Measurements from ENCODE around the gene MOB1B. TPM values are rescaled to one million over a fixed set of nuclear protein-coding genes. Genes with fewer than 3 reads are reported as not detected.

MOB1B gene
- total and polyA plus RNA-seq, 10 of the 15 experiments (the other 5 are each of a cell fraction or from before 2014, with no cell fraction given) = 1.9 to 11.4 (median 6.1) TPM

- TF ChIP-seq, protein P1, sequence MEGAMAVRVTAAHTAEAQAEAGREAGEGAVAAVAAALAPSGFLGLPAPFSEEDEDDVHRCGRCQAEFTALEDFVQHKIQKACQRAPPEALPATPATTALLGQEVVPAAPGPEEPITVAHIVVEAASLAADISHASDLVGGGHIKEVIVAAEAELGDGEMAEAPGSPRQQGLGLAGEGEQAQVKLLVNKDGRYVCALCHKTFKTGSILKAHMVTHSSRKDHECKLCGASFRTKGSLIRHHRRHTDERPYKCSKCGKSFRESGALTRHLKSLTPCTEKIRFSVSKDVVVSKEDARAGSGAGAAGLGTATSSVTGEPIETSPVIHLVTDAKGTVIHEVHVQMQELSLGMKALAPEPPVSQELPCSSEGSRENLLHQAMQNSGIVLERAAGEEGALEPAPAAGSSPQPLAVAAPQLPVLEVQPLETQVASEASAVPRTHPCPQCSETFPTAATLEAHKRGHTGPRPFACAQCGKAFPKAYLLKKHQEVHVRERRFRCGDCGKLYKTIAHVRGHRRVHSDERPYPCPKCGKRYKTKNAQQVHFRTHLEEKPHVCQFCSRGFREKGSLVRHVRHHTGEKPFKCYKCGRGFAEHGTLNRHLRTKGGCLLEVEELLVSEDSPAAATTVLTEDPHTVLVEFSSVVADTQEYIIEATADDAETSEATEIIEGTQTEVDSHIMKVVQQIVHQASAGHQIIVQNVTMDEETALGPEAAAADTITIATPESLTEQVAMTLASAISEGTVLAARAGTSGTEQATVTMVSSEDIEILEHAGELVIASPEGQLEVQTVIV (IDR thresholded peaks at IDR 0.05; ENCODE audit: borderline replicate concordance, partially characterized antibody) = no peak
- TF ChIP-seq, protein P2, sequence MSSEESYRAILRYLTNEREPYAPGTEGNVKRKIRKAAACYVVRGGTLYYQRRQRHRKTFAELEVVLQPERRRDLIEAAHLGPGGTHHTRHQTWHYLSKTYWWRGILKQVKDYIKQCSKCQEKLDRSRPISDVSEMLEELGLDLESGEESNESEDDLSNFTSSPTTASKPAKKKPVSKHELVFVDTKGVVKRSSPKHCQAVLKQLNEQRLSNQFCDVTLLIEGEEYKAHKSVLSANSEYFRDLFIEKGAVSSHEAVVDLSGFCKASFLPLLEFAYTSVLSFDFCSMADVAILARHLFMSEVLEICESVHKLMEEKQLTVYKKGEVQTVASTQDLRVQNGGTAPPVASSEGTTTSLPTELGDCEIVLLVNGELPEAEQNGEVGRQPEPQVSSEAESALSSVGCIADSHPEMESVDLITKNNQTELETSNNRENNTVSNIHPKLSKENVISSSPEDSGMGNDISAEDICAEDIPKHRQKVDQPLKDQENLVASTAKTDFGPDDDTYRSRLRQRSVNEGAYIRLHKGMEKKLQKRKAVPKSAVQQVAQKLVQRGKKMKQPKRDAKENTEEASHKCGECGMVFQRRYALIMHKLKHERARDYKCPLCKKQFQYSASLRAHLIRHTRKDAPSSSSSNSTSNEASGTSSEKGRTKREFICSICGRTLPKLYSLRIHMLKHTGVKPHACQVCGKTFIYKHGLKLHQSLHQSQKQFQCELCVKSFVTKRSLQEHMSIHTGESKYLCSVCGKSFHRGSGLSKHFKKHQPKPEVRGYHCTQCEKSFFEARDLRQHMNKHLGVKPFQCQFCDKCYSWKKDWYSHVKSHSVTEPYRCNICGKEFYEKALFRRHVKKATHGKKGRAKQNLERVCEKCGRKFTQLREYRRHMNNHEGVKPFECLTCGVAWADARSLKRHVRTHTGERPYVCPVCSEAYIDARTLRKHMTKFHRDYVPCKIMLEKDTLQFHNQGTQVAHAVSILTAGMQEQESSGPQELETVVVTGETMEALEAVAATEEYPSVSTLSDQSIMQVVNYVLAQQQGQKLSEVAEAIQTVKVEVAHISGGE (CRISPR knock-in tag; IDR thresholded peaks at IDR 0.05) = no peak
- TF ChIP-seq NR2C1 (IDR thresholded peaks at IDR 0.05) (no peak), POLR2A (IDR thresholded peaks at IDR 0.05; ENCODE audit: low read depth, low read length) (no peak), NR2C2 (IDR thresholded peaks at IDR 0.05; ENCODE audit: borderline replicate concordance, control insufficient read depth, insufficient read length, low read depth) (no peak), KDM1A (IDR thresholded peaks at IDR 0.05; ENCODE audit: borderline replicate concordance) (no peak), RELA (IDR thresholded peaks at IDR 0.05; ENCODE audit: borderline replicate concordance, partially characterized antibody) (no peak), CBX3 (IDR thresholded peaks at IDR 0.05; ENCODE audit: borderline replicate concordance, low read depth) (no peak), ZBED1 (IDR thresholded peaks at IDR 0.05; ENCODE audit: borderline replicate concordance) (peak; percentile 70; the same call in 1 of the 2 replicates), SRF (IDR thresholded peaks at IDR 0.05; ENCODE audit: low read depth in 2 of 2, low read length in 2 of 2) (no peak), TAF1 (IDR thresholded peaks at IDR 0.05; ENCODE audit: borderline replicate concordance, low read depth, low read length) (no peak), ELK1 (IDR thresholded peaks at IDR 0.05; ENCODE audit: low read depth, low read length) (no peak), DPF2 (IDR thresholded peaks at IDR 0.05) (0 out of 2 replicates have a peak, but pooled peaks have one; percentile 14), SIN3A (IDR thresholded peaks at IDR 0.05; ENCODE audit: low read depth, low read length) (no peak), BRCA1 (IDR thresholded peaks at IDR 0.05; ENCODE audit: low read depth, low read length) (no peak), BCL11A (IDR thresholded peaks at IDR 0.05; ENCODE audit: low read depth, low read length) (0 out of 2 replicates have a peak, but pooled peaks have one; percentile 27), CHD1 (IDR thresholded peaks at IDR 0.05; ENCODE audit: low read depth, low read length) (no peak), TBL1XR1 (IDR thresholded peaks at IDR 0.05; ENCODE audit: low read depth, low read length) (no peak), MYC (IDR thresholded peaks at IDR 0.05; ENCODE audit: insufficient read depth, insufficient read length, insufficient replicate concordance, low read length, severe bottlenecking) (no peak), PAX8 (IDR thresholded peaks at IDR 0.05) (no peak), CREM (IDR thresholded peaks at IDR 0.05; ENCODE audit: low read depth) (peak; percentile 19; the same call in 1 of the 2 replicates), SMC3 (IDR thresholded peaks at IDR 0.05; ENCODE audit: borderline replicate concordance, low read length) (no peak), TCF7 (IDR thresholded peaks at IDR 0.05; ENCODE audit: borderline replicate concordance) (no peak)
These were observed 23.9 kb downstream of the MOB1B start (continued) for GRCh38 chr4:70925899-70926635.
